ENCODE measurements around the gene NR2F6. TPM values are rescaled to one million over a fixed set of nuclear protein-coding genes. Genes with fewer than 3 reads are reported as not detected.
"Not testable (repeated sequence)": the region's sequence is repeated elsewhere in the genome, so short reads cannot be mapped to it uniquely, and the experiment has no call there.

NR2F6 gene
- total RNA-seq, 1 experiment from 2014 or later = 32.8 TPM

- Mint-ChIP-seq H3K4me1 (ENCODE audit: insufficient read depth, unreplicated experiment) (no peaks in the 10 kb centered on the region), H3K27me3 (ENCODE audit: insufficient read depth, unreplicated experiment) (no peaks in the 10 kb centered on the region), H3K4me3 (ENCODE audit: unreplicated experiment) (no peak overlapping the region), H3K9me3 (ENCODE audit: unreplicated experiment) (peaks cover 8% of the 10 kb centered on the region), H3K36me3 (ENCODE audit: insufficient read depth, unreplicated experiment) (peaks cover 42% of the 10 kb centered on the region), H3K27ac (ENCODE audit: low read depth, unreplicated experiment) (no peak overlapping the region)
- POLR2A ChIA-PET = no interaction called here
- CTCF ChIA-PET = no interaction called here
- TF ChIP-seq CTCF (IDR thresholded peaks at IDR 0.05; ENCODE audit: unreplicated experiment) = no peak
- no peak for DNase-seq (ENCODE audit: unreplicated experiment)
- intact Hi-C loops (cut with micrococcal nuclease) = no loop called here
- BruUV-seq (replicated peaks) = no TSS peak
Measured at GRCh38 chr19:17194608-17195007, 51.1 kb downstream of the NR2F6 start.

GRCh38 chr19:17192751-17193150, 53.0 kb downstream of the NR2F6 start:
- DNase-seq (ENCODE audit: unreplicated experiment) = no peak
- H3K4me1 Mint-ChIP-seq (ENCODE audit: insufficient read depth, unreplicated experiment) = no peaks in the 10 kb centered on the region

GRCh38 chr19:17191736-17192135, 54.0 kb downstream of the NR2F6 start:
- DNase-seq (ENCODE audit: unreplicated experiment); intact Hi-C loops (cut with micrococcal nuclease); CTCF ChIA-PET; H3K4me1 Mint-ChIP-seq (ENCODE audit: insufficient read depth, unreplicated experiment); H3K27ac Mint-ChIP-seq (ENCODE audit: low read depth, unreplicated experiment); H3K4me3 Mint-ChIP-seq (ENCODE audit: unreplicated experiment); H3K9me3 Mint-ChIP-seq (ENCODE audit: unreplicated experiment); H3K27me3 Mint-ChIP-seq (ENCODE audit: insufficient read depth, unreplicated experiment); BruUV-seq (replicated peaks): not testable (repeated sequence)
- POLR2A ChIA-PET = interaction anchor here (0.9 kb wide), 1 partner anchor 23 kb away, joined by 3 read pairs; the partner anchor contains the start of gene USE1
- H3K36me3 Mint-ChIP-seq (ENCODE audit: insufficient read depth, unreplicated experiment) = peaks cover 49% of the 10 kb centered on the region

More at GRCh38 chr19:17192751-17193150, 53.0 kb downstream of the NR2F6 start:
- Mint-ChIP-seq H3K9me3 (ENCODE audit: unreplicated experiment) (peaks cover 8% of the 10 kb centered on the region), H3K27me3 (ENCODE audit: insufficient read depth, unreplicated experiment) (no peaks in the 10 kb centered on the region), H3K36me3 (ENCODE audit: insufficient read depth, unreplicated experiment) (peaks cover 49% of the 10 kb centered on the region), H3K27ac (ENCODE audit: low read depth, unreplicated experiment) (no peak overlapping the region), H3K4me3 (ENCODE audit: unreplicated experiment) (no peak overlapping the region)
- BruUV-seq (replicated peaks) = no TSS peak
- POLR2A ChIA-PET = interaction anchor here (0.9 kb wide), 1 partner anchor 22 kb away, joined by 3 read pairs; the partner anchor contains the start of gene USE1
- intact Hi-C loops (cut with micrococcal nuclease) = no loop called here
- CTCF ChIA-PET = interaction anchor here (0.6 kb wide), 1 partner anchor 32 kb away, joined by 4 read pairs; no protein-coding TSS in a partner anchor
- TF ChIP-seq CTCF (IDR thresholded peaks at IDR 0.05; ENCODE audit: unreplicated experiment) = no peak

GRCh38 chr19:17185590-17185989, 60.1 kb downstream of the NR2F6 start:
- TF ChIP-seq CTCF (IDR thresholded peaks at IDR 0.05; ENCODE audit: unreplicated experiment) = no peak

GRCh38 chr19:17184371-17184841, 61.3 kb downstream of the NR2F6 start:
- ChIA-PET POLR2A (no interaction called here), CTCF (no interaction called here)
- BruUV-seq (replicated peaks) = no TSS peak
- H3K4me1 Mint-ChIP-seq (ENCODE audit: insufficient read depth, unreplicated experiment) = no peaks in the 10 kb centered on the region
- DNase-seq (ENCODE audit: unreplicated experiment) = no peak
- no peak for TF ChIP-seq CTCF (IDR thresholded peaks at IDR 0.05; ENCODE audit: unreplicated experiment)
- no peak overlapping the region for H3K4me3 Mint-ChIP-seq (ENCODE audit: unreplicated experiment)
- H3K9me3 Mint-ChIP-seq (ENCODE audit: unreplicated experiment) = no peaks in the 10 kb centered on the region
- no peak overlapping the region for H3K27ac Mint-ChIP-seq (ENCODE audit: low read depth, unreplicated experiment)
- peaks cover 45% of the 10 kb centered on the region for H3K36me3 Mint-ChIP-seq (ENCODE audit: insufficient read depth, unreplicated experiment)
- intact Hi-C loops (cut with micrococcal nuclease) = no loop called here
- no peaks in the 10 kb centered on the region for H3K27me3 Mint-ChIP-seq (ENCODE audit: insufficient read depth, unreplicated experiment)

More at GRCh38 chr19:17185590-17185989, 60.1 kb downstream of the NR2F6 start:
- ChIA-PET CTCF (no interaction called here), POLR2A (interaction anchor here (0.5 kb wide), 1 partner anchor 265 kb away, joined by 3 read pairs; no protein-coding TSS in a partner anchor)
- H3K36me3 Mint-ChIP-seq (ENCODE audit: insufficient read depth, unreplicated experiment) = peaks cover 53% of the 10 kb centered on the region
- H3K27ac Mint-ChIP-seq (ENCODE audit: low read depth, unreplicated experiment) = no peak overlapping the region
- no peaks in the 10 kb centered on the region for H3K4me1 Mint-ChIP-seq (ENCODE audit: insufficient read depth, unreplicated experiment)
- intact Hi-C loops (cut with micrococcal nuclease) = no loop called here
- no TSS peak for BruUV-seq (replicated peaks)
- no peaks in the 10 kb centered on the region for H3K9me3 Mint-ChIP-seq (ENCODE audit: unreplicated experiment)
- no peak overlapping the region for H3K4me3 Mint-ChIP-seq (ENCODE audit: unreplicated experiment)
- no peaks in the 10 kb centered on the region for H3K27me3 Mint-ChIP-seq (ENCODE audit: insufficient read depth, unreplicated experiment)
- DNase-seq (ENCODE audit: unreplicated experiment) = no peak

All from MCF 10A (cell line).